H1 (cell line): ENCODE measurements around the gene ZNRF3. TPM values are rescaled to one million over a fixed set of nuclear protein-coding genes. Genes with fewer than 3 reads are reported as not detected.

Source experiments
- CTCF ChIA-PET: fragments of 300-600 bp; sonication (Branson Sonifier 250); formaldehyde crosslinking; loops from one replicate; lab custom pipeline; 2021; ENCODE audit not compliant: partially characterized antibody; lab: Charles Lee
- POLR2A ChIA-PET: fragments of 300-600 bp; sonication (Branson Sonifier 250); formaldehyde crosslinking; loops from one replicate; lab custom pipeline; 2021; ENCODE audit warnings: inconsistent platforms; ENCODE audit not compliant: partially characterized antibody; lab: Charles Lee
- DNase-seq, 2 experiments: peaks; one replicate each; pipeline versions ENCODE4 v3.0.0 to v3.0.0-alpha.2; 2010 to 2022; ENCODE audit warnings: low spot score in 2 of 2, low read depth in 1 of 2, mixed read lengths in 1 of 2
- FAIRE-seq: peaks from 2 replicates; lab custom pipeline; 2011; peaks lifted over from hg19 to GRCh38; lab: Jason Lieb, UNC
- H2AFZ ChIP-seq: 2 replicates; pipeline ENCODE4 v1.8.1; 2012; ENCODE audit warnings: low read length, inconsistent platforms
- H2AK5ac ChIP-seq: 2 replicates; pipeline ENCODE4 v1.6.1; 2013; ENCODE audit warnings: low read depth, low read length
- H2BK120ac ChIP-seq: replicated peaks from 2 replicates; pipeline ENCODE3; 2013; ENCODE audit warnings: low read depth, low read length, inconsistent platforms
- H2BK12ac ChIP-seq: 2 replicates; pipeline ENCODE4 v1.6.1; 2013; ENCODE audit warnings: low read depth, low read length
- H2BK15ac ChIP-seq: 2 replicates; pipeline ENCODE4 v1.6.1; 2013; ENCODE audit warnings: low read length
- H2BK20ac ChIP-seq: 2 replicates; pipeline ENCODE4 v1.6.1; 2013; ENCODE audit warnings: low read length
- H2BK5ac ChIP-seq: 2 replicates; pipeline ENCODE4 v1.6.1; 2013; ENCODE audit warnings: low read depth, low read length
- H3K14ac ChIP-seq: 2 replicates; pipeline ENCODE4 v1.6.1; 2013; ENCODE audit warnings: inconsistent platforms; ENCODE audit not compliant: insufficient read length
- H3K18ac ChIP-seq: 2 replicates; pipeline ENCODE4 v1.6.1; 2013; ENCODE audit warnings: low read length; ENCODE audit errors: extremely low read depth
- H3K23ac ChIP-seq: 2 replicates; pipeline ENCODE4 v1.6.1; 2013; ENCODE audit warnings: inconsistent platforms; ENCODE audit not compliant: insufficient read length
- H3K23me2 ChIP-seq: 2 replicates; pipeline ENCODE4 v1.6.1; 2013; ENCODE audit warnings: low read depth, low read length
- H3K27ac ChIP-seq: 2 replicates; pipeline ENCODE4 v1.6.1; 2011; ENCODE audit warnings: low read depth, low read length, inconsistent platforms
- H3K27me3 ChIP-seq, 4 experiments: replicated peaks in 1 of 4; 1 replicate in 1 of 4; 2 replicates in 3 of 4; pipeline versions ENCODE4 v1.6.1 to v1.8.1; 2011 to 2013; ENCODE audit warnings: low read length in 3 of 4, mild to moderate bottlenecking in 3 of 4, inconsistent platforms in 2 of 4, mixed read lengths in 2 of 4, moderate library complexity in 1 of 4; ENCODE audit not compliant: control insufficient read depth in 3 of 4, insufficient read depth in 3 of 4; ENCODE audit errors: extremely low read depth in 1 of 4
- H3K36me3 ChIP-seq, 4 experiments: 2 replicates each; pipeline versions ENCODE4 v1.6.1 to v1.8.1; 2011 to 2013; ENCODE audit warnings: mild to moderate bottlenecking in 4 of 4, low read length in 3 of 4, moderate library complexity in 2 of 4, control low read depth in 1 of 4, inconsistent platforms in 1 of 4; ENCODE audit not compliant: insufficient read depth in 4 of 4, control insufficient read depth in 2 of 4
- H3K4ac ChIP-seq: replicated peaks from 2 replicates; pipeline ENCODE3; 2013; ENCODE audit warnings: low read length, low read depth, mixed read lengths, inconsistent platforms; ENCODE audit not compliant: insufficient read length
- H3K4me1 ChIP-seq, 4 experiments: replicated peaks in 1 of 4; 1 replicate in 1 of 4; 2 replicates in 3 of 4; pipeline versions ENCODE4 v1.6.1 to v1.8.1; 2011 to 2013; ENCODE audit warnings: low read length in 3 of 4, inconsistent platforms in 2 of 4, mixed read lengths in 1 of 4; ENCODE audit not compliant: insufficient read depth in 4 of 4, control insufficient read depth in 3 of 4
- H3K4me2 ChIP-seq, 2 experiments: 2 replicates each; pipeline versions ENCODE4 v1.6.1 to v1.8.1; 2011 to 2013; ENCODE audit warnings: low read depth in 2 of 2, low read length in 2 of 2, control low read depth in 1 of 2, inconsistent platforms in 1 of 2, mild to moderate bottlenecking in 1 of 2; ENCODE audit not compliant: insufficient read depth in 1 of 2
- H3K4me3 ChIP-seq, 4 experiments: fragments of 200-600, 300-600 bp in 1 of 4; sonication (generic), shearing (Covaris generic), sonication (Bioruptor Twin) in 1 of 4; 2 replicates each; pipeline versions ENCODE4 v1.5.1 to v1.8.1; 2011 to 2016; ENCODE audit warnings: low read length in 4 of 4, low read depth in 3 of 4, control low read depth in 2 of 4, inconsistent platforms in 2 of 4, mild to moderate bottlenecking in 2 of 4, mixed read lengths in 1 of 4, moderate library complexity in 1 of 4; ENCODE audit not compliant: insufficient read depth in 2 of 4; ENCODE audit errors: extremely low read depth in 1 of 4
- H3K56ac ChIP-seq: replicated peaks from 2 replicates; pipeline ENCODE3; 2013; ENCODE audit warnings: low read depth, mild to moderate bottlenecking, mixed read lengths, low read length, inconsistent platforms; ENCODE audit not compliant: insufficient read length
- H3K79me1 ChIP-seq: 2 replicates; pipeline ENCODE4 v1.6.1; 2013; ENCODE audit warnings: low read depth, low read length, control low read depth
- H3K79me2 ChIP-seq, 2 experiments: 2 replicates each; pipeline versions ENCODE4 v1.6.1 to v1.8.1; 2012 to 2013; ENCODE audit warnings: low read length in 2 of 2, mild to moderate bottlenecking in 2 of 2, inconsistent platforms in 1 of 2; ENCODE audit not compliant: insufficient read depth in 2 of 2, control insufficient read depth in 1 of 2
- H3K9ac ChIP-seq, 4 experiments: replicated peaks in 1 of 4; 1 replicate in 1 of 4; 2 replicates in 3 of 4; pipeline versions ENCODE4 v1.6.1 to v1.8.1; 2011 to 2013; ENCODE audit warnings: low read depth in 3 of 4, low read length in 3 of 4, control low read depth in 2 of 4, mild to moderate bottlenecking in 2 of 4, moderate library complexity in 2 of 4, inconsistent platforms in 1 of 4; ENCODE audit errors: extremely low read depth in 1 of 4
- H3K9me3 ChIP-seq, 2 experiments: 2 replicates each; pipeline versions ENCODE4 v1.6.1 to v1.8.1; 2012 to 2013; ENCODE audit warnings: mild to moderate bottlenecking in 2 of 2, moderate library complexity in 2 of 2, control low read depth in 1 of 2, inconsistent platforms in 1 of 2, low read depth in 1 of 2, low read length in 1 of 2, mixed read lengths in 1 of 2; ENCODE audit not compliant: insufficient read depth in 2 of 2
- H4K20me1 ChIP-seq, 2 experiments: replicated peaks in 1 of 2; 2 replicates each; pipeline versions ENCODE3 to v1.8.1; 2011 to 2013; ENCODE audit warnings: inconsistent platforms in 2 of 2, low read length in 2 of 2, mild to moderate bottlenecking in 1 of 2; ENCODE audit not compliant: insufficient read depth in 2 of 2, control insufficient read depth in 1 of 2
- H4K5ac ChIP-seq: 2 replicates; pipeline ENCODE4 v1.6.1; 2013; ENCODE audit warnings: low read length, low read depth, mixed read lengths, inconsistent platforms; ENCODE audit not compliant: insufficient read length
- H4K8ac ChIP-seq: 2 replicates; pipeline ENCODE4 v1.8.0; 2013; ENCODE audit warnings: mild to moderate bottlenecking, moderate library complexity, low read length, inconsistent platforms; ENCODE audit not compliant: insufficient read depth; ENCODE audit errors: extremely low read depth
- H4K91ac ChIP-seq: replicated peaks from 2 replicates; pipeline ENCODE3; 2013; ENCODE audit warnings: low read length, mixed read lengths, inconsistent platforms; ENCODE audit not compliant: insufficient read length
- JUND ChIP-seq: IDR thresholded peaks from 2 replicates; pipeline ENCODE4 v1.6.1; 2011; ENCODE audit warnings: mild to moderate bottlenecking, improper control_type of control experiment, low read length
- POLR2A ChIP-seq, 2 experiments: IDR thresholded peaks; 1 replicate in 1 of 2; 2 replicates in 1 of 2; pipeline ENCODE4 v1.6.1; 2011; ENCODE audit warnings: low read depth in 2 of 2, low read length in 2 of 2, mild to moderate bottlenecking in 2 of 2; ENCODE audit errors: control extremely low read depth in 1 of 2
- WGBS, 2 experiments: shearing (Covaris generic) in 1 of 2; methylation state at CpG; one replicate each; pipeline versions ENCODE4 v1.1.6 to v1.1.7; 2013 to 2015; ENCODE audit warnings: low lambda C conversion rate in 2 of 2, mixed read lengths in 2 of 2, inconsistent platforms in 1 of 2, low coverage in 1 of 2, missing lambda C conversion rate in 1 of 2; ENCODE audit not compliant: insufficient replicate concordance in 2 of 2, insufficient coverage in 1 of 2, insufficient read length in 1 of 2; ENCODE audit errors: extremely low coverage in 1 of 2, missing lambda C conversion rate in 1 of 2; 5-methylcytosine and 5-hydroxymethylcytosine counted together
- polyA plus RNA-seq, 7 experiments: library from polyadenylated mRNA; depleted of rRNA in 3 of 7; stranded (reverse) in 5 of 7; unstranded in 2 of 7; fragments of >200 nt in 5 of 7; fragments of 200-250 nt in 2 of 7; gene quantifications; 1 replicate in 5 of 7; 2 replicates in 1 of 7; 4 replicates in 1 of 7; pipeline versions ENCODE4 v1.2.1 to v1.2.3, GENCODE V29; 2011 to 2013; ENCODE audit warnings: missing spikeins in 2 of 7, mixed read lengths in 2 of 7
- total RNA-seq: library from RNA; stranded (reverse); fragmentation: NEBNext Ultra II Directional; extraction: Animal tissue kit (Norgen Biotek cat#: 25700); gene quantifications from 2 replicates; pipeline ENCODE4 v1.2.1, GENCODE V29; 2021
- TF ChIP-seq, protein P1 (sequence below): IDR thresholded peaks from 2 replicates; pipeline ENCODE4 v1.6.1; 2011; ENCODE audit warnings: low read length, improper control_type of control experiment

Gene ZNRF3
- total and polyA plus RNA-seq, 2 of the 8 experiments (the other 6 are each of a cell fraction or from before 2014, with no cell fraction given): 14.1 to 21.7 TPM

- Histone ChIP-seq H4K5ac (peak overlapping the region; percentile 65), H4K20me1 (no peaks in the 10 kb centered on the region), H3K27ac (no peak overlapping the region), H3K4me3 (no peak overlapping the region), H3K9me3 (no peaks in the 10 kb centered on the region), H2BK20ac (no peak overlapping the region), H3K36me3 (peaks cover 1 to 17% (median 6%) of the 10 kb centered on the region in 4 experiments; a peak in 5 of 8 replicates), H3K23me2 (no peaks in the 10 kb centered on the region), H3K4ac (peak overlapping the region; percentile 76), H3K4me1 (peaks cover 0 to 27% (median 18%) of the 10 kb centered on the region in 4 experiments; a peak in 6 of 7 replicates), H3K14ac (no peak overlapping the region), H2BK15ac (peak overlapping the region; percentile 74; the same call in 1 of the 2 replicates), H3K79me2 (no peaks in the 10 kb centered on the region), H2BK120ac (no peak overlapping the region), H3K27me3 (no peaks in the 10 kb centered on the region), H3K23ac (no peak overlapping the region), H2BK5ac (0 out of 2 replicates have a peak overlapping the region, but pooled peaks have one; percentile 42), H4K91ac (peak overlapping the region; percentile 5), H3K56ac (no peak overlapping the region), H2AK5ac (peak overlapping the region; percentile 87; the same call in 1 of the 2 replicates), H2BK12ac (no peak overlapping the region; the same call in 1 of the 2 replicates), H3K9ac (no peak overlapping the region), H4K8ac (no peak overlapping the region; the same call in 1 of the 2 replicates), H2AFZ (no peak overlapping the region), H3K79me1 (peaks cover 2% of the 10 kb centered on the region; the same call in 1 of the 2 replicates), H3K4me2 (peak overlapping the region; percentile 11 to 59; a peak in 2 of 4 replicates), H3K18ac (peak overlapping the region; percentile 55)
- CTCF ChIA-PET: interaction anchor here (0.6 to 4.0 kb wide), 7 partner anchors 14 to 151 kb away, joined by 3 to 22 read pairs (median 3); partner anchors contain the start of gene EMID1
- FAIRE-seq: no peak
- 86% methylated on average over 10 of the region's 10 CpGs; no CpG with 5 or more reads in 1 of the 2 experiments for WGBS, 2 experiments
- POLR2A ChIA-PET: interaction anchor here (0.7 to 1.9 kb wide), 5 partner anchors 11 to 16 kb away, joined by 3 to 12 read pairs (median 5); no protein-coding TSS in a partner anchor
- TF ChIP-seq, protein P1, sequence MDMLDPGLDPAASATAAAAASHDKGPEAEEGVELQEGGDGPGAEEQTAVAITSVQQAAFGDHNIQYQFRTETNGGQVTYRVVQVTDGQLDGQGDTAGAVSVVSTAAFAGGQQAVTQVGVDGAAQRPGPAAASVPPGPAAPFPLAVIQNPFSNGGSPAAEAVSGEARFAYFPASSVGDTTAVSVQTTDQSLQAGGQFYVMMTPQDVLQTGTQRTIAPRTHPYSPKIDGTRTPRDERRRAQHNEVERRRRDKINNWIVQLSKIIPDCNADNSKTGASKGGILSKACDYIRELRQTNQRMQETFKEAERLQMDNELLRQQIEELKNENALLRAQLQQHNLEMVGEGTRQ: no peak
- TF ChIP-seq JUND: no peak
- 0 out of 3 replicates have a peak, but pooled peaks of 1 of the 2 experiments have one; percentile 23 for TF ChIP-seq POLR2A (IDR thresholded peaks at IDR 0.05; ENCODE audit: control extremely low read depth in 1 of 2, low read depth in 2 of 2, low read length in 2 of 2)
- no peak for DNase-seq
Observed at GRCh38 chr22:29054251-29054767, 170.9 kb downstream of the ZNRF3 start.
